ES-I3 (cell line): ENCODE data around the gene SLC41A3.
"Not testable (repeated sequence)": the region's sequence is repeated elsewhere in the genome, so short reads cannot be mapped to it uniquely, and the experiment has no call there.

Source experiments
- H3K36me3 ChIP-seq: 2 replicates; pipeline ENCODE4 v1.6.1; 2013; ENCODE audit warnings: mild to moderate bottlenecking, low read length, control low read depth, moderate library complexity; ENCODE audit not compliant: insufficient read depth
- H3K4me1 ChIP-seq: 2 replicates; pipeline ENCODE4 v1.6.1; 2013; ENCODE audit warnings: mild to moderate bottlenecking, control low read depth, low read length; ENCODE audit not compliant: insufficient read depth
- H3K9ac ChIP-seq: 2 replicates; pipeline ENCODE4 v1.6.1; 2013; ENCODE audit warnings: low read depth, mild to moderate bottlenecking, low read length, moderate library complexity
- H3K9me3 ChIP-seq: 2 replicates; pipeline ENCODE4 v1.6.1; 2013; ENCODE audit warnings: mild to moderate bottlenecking, low read length, moderate library complexity; ENCODE audit not compliant: control insufficient read depth, insufficient read depth

Gene SLC41A3

DNA sequence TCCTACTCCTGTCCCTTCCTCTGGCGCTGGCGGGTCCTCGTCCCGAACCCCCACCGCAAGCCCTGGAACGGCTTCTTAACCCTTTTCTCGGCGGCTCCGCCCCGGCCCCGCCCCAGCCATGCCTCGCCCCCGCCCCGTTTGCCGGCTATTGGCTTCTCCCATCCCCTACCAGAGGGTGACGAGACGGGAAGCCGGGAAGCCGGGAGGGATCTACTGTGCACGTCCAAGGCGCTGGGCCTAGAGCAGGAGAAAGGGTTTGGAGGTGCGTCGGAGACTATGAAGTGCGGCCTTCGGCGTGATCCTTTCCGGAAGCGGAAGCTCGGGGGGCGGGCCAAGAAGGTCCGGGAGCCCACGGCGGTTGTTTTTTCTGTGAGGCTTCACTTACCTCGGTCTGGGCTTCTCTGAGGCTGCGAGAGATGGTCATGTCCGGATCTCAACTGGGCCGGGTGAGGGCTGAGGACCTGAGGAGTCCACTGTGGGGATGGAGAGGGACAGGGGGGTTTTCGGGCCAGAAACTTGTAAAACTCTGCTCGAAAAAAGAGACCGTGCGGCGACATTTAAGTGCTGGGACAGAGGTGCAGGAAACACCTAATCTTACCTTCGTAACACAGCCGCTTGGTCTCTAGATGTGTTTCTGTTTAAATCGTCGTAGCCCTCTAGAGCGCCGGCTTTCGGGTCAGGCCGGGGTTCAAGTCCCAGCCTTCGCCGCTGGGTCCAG lies 93.5 kb downstream of the SLC41A3 start:
- H3K9ac ChIP-seq, result peak overlapping the region; percentile 98
- no peaks in the 10 kb centered on the region for H3K4me1 ChIP-seq
- H3K36me3 ChIP-seq, result no peaks in the 10 kb centered on the region
- H3K9me3 ChIP-seq, result no peaks in the 10 kb centered on the region

DNA sequence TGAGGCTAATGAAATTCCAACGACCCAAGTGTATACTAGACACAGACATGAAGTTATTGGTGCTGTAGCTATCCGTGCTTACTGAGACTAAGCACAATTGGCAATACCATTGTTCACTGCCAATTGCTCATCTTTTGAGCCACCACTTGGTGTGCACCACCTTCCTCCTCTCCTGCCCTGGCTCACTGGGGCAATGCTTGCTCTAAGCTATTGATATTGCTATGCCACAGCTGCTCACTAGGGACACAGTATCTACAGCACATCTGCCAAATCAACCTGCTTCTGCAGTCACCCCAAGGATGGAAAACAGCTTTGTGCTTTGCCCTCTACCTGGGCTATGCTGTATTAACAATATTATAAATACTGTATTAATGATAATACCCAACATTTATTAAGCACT lies 99.0 kb downstream of the SLC41A3 start:
- H3K9ac ChIP-seq, H3K4me1 ChIP-seq, H3K36me3 ChIP-seq, H3K9me3 ChIP-seq: not testable (repeated sequence)

DNA sequence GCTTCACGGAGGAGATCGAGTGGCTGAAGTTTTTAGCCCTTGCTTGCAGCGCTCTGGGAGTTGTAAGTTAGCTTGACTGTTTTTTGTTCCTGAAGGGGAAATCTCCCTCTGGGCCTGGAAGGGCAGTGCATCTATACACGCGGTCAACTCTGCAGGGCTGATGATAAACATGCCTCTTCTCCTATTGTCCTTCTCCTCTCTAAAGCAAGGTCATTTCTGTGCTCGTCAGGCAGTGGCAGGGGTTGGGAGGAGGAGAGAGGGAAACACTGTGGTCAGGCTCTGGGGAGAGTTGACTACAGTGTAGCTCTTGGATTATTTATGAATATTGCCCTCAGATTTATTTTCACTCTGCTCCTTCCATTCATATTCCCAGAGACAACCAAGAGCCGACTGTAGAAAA lies 106.8 kb downstream of the SLC41A3 start:
- not testable (repeated sequence) for H3K36me3 ChIP-seq, H3K4me1 ChIP-seq, H3K9me3 ChIP-seq, H3K9ac ChIP-seq

DNA sequence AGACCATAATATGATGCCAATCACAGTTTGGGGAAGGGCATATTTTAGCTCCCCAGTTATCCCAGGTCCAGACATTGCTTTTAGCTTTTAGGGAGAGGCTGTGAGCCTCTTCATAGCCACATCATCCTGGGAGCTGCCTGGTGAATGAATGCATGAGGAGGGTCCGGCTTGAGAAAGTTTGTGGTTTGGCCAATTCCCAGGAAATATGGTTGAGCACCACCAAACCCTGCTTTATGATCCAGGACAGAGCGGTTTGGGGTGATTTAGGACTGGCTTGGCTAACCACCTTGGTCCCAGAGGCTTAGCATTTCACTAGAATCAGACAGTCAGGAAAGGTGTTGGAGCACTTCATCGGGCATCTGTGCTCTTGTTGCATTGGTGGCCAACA lies 107.9 kb downstream of the SLC41A3 start:
- not testable (repeated sequence) for H3K9me3 ChIP-seq, H3K4me1 ChIP-seq, H3K36me3 ChIP-seq, H3K9ac ChIP-seq

DNA sequence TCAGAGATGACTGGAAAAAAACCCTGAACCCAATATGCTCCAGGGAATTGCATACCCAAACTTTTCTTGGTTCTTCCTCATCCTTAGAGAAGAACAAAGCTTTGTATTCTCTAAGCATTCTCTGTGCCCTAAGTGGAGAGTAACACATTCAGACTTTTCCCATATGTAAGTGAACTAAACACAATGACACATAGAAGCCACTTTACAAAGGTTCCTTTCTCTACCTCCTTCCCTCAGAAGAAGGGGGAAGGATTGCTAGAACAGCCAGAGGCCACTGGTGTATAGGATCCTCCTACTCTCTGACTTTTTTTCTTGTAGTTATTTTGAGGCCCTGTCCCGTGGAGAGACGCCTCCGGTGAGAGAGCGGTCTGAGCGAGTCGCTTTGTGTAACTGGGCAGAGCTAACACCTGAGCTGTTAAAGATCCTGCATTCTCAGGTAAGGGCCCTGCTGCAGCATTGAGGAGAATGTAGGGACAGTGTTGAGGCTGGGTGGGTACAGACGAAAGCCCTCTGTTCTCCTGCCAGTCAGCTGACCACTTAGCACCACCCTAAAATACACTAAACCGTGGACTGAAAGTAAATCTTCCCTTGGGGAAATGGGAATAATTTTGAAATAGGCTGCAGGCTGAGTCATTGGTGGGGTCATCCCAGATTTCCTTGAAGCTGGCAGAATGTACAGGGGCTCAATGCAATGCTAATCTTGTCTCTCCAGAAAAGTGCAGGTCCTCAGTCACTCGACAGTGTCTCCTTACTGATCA lies 108.5 kb downstream of the SLC41A3 start:
- H3K9ac ChIP-seq, H3K36me3 ChIP-seq, H3K4me1 ChIP-seq, H3K9me3 ChIP-seq: not testable (repeated sequence)

DNA sequence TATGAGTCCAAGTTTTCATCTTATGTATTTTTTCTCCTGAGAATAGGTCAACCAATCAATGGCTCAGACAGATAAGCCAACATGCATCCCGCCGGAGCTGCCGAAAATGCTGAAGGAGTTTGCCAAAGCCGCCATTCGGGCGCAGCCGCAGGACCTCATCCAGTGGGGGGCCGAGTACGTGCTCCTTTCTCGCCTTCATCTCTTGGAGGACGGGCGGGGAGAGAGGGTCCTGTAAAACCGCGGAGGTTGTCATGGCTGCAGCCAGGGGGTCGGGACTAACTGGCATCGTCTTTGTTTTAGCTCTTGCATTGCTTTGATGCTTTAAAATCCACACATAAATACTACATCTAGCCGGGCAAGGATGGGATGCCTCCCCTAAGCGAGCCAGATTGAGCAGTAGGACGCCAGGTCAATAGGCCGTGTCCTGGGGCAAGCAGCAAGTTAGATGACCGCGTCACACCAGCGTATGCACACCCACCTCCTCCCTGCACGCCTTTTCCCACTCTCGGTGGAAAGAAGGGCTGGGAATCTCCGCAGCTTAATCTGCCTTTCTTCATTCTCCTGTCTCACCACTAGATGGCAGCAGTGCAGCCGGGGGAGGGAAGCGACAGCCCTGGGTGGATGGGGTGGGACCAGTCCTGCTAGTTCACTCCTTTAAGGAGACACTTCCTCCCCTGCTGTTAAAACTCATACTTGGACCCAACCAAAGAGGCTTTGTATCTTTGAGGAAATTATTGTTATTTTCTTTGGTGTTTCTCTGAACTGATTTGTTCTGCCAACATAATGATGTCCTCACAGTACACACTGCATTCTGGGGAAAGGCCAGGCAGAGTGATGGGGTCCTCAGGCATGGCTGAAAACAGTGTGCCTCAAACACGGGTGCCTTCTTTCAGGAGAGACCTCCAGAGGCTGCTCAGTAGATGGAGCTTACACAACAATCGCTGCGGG lies 111.7 kb downstream of the SLC41A3 start:
- H3K36me3 ChIP-seq, H3K9me3 ChIP-seq, H3K4me1 ChIP-seq: not testable (repeated sequence)
- peak overlapping the region; percentile 54 for H3K9ac ChIP-seq

DNA sequence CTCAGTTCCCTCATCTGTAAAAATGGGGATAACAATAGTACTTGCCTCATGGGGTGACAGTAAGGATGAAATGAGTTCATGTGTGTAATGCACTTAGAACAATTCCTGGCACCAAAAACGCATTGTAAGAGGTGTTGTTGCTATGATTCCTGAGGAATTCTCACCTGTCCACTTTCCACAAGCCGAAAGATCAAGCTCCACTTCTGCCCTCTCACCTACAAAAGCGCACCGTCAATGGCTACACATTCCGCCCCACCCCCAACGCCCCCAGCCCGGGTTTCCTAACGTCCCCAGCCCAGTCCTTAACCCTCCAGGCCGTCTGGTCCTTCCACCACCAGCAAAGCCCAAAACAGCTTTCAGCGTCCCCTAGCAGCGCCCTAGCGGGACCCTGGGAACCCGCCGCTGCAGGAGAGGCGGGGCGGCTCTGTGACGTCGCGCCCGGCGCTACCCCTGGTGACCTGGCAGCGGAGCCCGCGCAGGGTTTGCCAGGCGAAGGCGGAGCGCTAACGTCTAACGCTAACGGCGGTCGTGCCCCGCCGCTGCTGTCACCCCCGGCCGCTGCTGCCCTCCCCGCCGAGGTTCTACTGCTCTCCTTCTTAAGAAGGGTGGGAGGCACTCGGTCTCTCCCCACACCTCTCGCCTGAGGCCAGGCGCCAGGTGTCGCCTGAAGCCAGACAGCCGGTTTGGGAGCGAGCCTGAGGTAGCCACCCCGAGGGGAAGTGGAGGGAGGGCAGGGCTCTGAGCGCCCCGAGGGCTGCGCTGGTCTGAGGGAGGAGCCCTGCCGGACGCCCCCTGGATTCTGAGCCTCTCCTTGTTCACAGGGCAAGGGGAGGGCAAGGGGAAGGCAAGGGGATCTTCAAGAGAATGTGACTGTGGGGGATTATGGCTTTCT lies 115.0 kb downstream of the SLC41A3 start, which contains the start of gene ROPN1B:
Gene ROPN1B, plus strand, starts transcription at position 478 of the 892 bp plus-strand sequence. CDS start 2,877 bp downstream, outside the sequence.
- not testable (repeated sequence) for H3K4me1 ChIP-seq, H3K9ac ChIP-seq

DNA sequence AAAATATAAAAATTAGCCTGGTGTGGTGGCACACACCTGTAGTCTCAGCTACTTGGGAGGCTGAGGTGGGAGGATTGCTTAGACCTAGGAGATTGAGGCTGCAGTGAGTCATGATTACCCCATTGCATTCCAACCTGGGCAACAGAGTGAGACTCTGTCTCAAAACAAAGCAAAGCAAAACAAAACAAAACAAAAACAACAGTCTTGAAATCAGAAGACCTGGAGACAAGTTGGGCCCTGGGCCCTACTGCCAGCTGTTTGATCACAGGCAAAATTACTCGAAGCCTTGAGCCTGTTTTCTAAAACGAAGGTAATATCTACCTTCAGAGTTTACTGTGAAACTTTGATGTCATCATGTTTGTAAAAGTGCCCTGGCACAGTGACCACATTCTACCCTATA lies 115.8 kb downstream of the SLC41A3 start:
- not testable (repeated sequence) for H3K9me3 ChIP-seq, H3K9ac ChIP-seq, H3K4me1 ChIP-seq, H3K36me3 ChIP-seq

More for the DNA sequence above, 115.0 kb downstream of the SLC41A3 start, which contains the start of gene ROPN1B:
- not testable (repeated sequence) for H3K9me3 ChIP-seq, H3K36me3 ChIP-seq

DNA sequence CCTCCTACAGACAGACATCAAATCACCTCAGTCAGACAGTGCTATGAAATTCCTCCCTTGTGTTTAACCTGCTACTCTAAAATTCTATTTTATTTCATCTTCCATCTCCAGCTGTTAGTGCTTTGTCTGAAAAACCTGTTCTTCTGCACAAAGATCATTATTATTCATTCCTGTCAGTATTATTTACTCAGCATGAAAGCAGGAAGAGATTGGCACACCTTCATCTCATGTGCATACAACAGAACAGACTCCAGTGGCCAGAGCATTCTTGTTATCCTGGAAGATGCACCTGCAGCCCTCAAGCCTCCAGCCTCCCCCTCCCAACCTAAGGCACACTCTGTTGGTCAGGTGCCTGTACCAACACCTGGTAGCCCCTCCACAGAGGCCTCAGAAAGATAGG lies 116.8 kb downstream of the SLC41A3 start:
- Histone ChIP-seq H3K9ac (no peak overlapping the region), H3K9me3 (no peaks in the 10 kb centered on the region), H3K36me3 (no peaks in the 10 kb centered on the region), H3K4me1 (no peaks in the 10 kb centered on the region)

DNA sequence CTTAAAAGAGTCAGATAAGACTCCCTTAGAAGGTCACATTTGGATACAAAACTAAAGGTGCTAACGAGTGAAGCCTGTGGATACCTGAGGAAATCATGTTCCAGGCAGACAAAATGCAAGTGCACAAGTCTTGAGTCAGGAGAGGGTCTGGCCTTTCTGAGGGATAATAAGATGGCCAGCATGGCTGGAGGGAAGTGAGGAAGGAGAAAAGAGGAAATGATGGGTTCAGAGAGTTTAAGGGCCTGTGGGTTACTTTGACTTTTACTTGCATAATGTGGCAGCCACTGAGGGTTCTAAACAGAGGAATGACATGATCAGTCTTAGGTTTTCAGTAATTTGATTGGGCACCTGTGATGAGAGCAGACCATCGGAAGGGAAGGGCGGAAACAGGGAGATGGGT lies 118.4 kb downstream of the SLC41A3 start:
- Histone ChIP-seq H3K9ac (no peak overlapping the region), H3K36me3 (no peaks in the 10 kb centered on the region), H3K4me1 (no peaks in the 10 kb centered on the region), H3K9me3 (no peaks in the 10 kb centered on the region)

DNA sequence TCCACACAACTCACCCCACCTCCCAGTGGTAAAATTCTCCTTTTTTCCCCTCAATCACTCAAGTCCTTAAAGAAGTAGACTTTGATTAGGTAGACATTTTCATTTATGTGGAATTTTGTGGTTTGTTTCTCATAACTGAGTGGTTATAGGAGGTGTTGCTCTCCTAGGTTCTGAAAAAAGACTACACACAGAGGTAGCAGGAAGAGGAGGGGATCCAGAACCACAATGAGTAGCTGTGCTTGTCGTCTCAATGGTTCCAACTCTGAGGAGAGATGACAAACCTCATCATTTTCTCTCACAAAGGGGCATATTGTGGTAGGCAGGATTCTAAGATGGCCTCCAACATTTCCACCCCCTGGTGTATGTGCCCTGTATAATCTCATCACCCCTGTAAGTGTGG lies 120.1 kb downstream of the SLC41A3 start:
- H3K9ac ChIP-seq, H3K36me3 ChIP-seq, H3K9me3 ChIP-seq, H3K4me1 ChIP-seq: not testable (repeated sequence)

DNA sequence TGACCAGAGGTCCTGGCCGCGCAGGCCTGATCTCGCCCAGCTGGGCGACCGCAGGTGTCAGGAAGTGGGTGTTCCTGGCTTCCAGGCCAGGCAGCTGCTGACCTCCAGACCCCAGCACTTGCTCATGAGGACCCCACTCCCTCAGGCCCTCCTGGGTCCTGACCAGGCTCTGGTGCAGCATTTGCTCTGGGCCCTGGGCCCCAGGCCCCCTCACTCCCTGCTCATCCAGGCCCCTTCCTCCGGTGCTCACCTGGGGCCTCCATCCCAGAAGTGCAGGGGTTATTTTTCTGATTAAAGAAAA lies 122.7 kb downstream of the SLC41A3 start:
- no peaks in the 10 kb centered on the region for H3K9me3 ChIP-seq
- H3K9ac ChIP-seq, result no peak overlapping the region
- H3K36me3 ChIP-seq, result no peaks in the 10 kb centered on the region
- H3K4me1 ChIP-seq, result no peaks in the 10 kb centered on the region

DNA sequence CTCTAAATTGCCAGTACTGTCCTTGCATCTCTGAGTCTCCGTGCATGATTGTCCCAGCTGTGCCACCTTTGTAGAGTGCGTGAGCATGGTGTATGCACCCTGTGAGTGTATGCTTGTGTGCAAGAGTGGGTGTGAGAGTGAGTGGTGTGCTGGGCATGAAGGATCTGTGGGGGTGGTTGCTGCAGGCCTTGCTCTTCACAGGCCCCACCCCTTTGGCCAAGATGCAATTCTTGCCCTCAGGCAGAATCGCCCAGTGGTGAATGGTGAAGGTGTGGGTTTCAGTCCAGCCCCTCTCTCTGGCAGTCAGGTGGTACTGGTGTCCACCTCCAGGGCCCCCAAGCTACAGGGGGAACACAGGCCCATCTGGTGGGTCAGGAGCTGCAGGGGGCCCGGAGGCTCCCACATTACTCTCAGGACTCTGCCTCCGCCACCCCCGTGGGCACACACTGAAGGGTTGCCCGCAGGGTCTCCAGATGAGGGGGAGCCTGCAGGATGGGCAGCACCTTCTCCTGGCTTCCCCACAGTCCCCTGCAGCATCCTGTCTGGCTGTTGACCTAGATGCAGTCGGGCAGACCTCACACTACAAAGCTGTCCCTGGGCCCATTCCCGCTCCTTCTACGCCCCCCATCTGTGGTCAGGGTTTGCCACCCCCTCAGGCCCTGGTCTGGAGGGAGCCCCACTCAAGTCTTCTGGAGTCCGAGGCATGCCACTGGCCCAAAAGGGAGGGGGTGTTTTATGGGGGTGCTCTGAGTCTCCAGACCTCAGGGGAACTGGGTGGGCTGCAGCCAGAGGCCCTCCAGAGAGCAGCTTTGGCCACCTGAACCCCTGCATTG lies 123.3 kb downstream of the SLC41A3 start:
- Histone ChIP-seq H3K4me1 (no peaks in the 10 kb centered on the region), H3K36me3 (no peaks in the 10 kb centered on the region), H3K9me3 (no peaks in the 10 kb centered on the region), H3K9ac (no peak overlapping the region)
